Metanephros (tissue), 1 donor: ENCODE measurements around the gene HIPK1. TPM values are rescaled to one million over a fixed set of nuclear protein-coding genes. Genes with fewer than 3 reads are reported as not detected.

Experiments used
- total RNA-seq: library from RNA; depleted of rRNA; stranded (reverse); fragments of >200 nt; gene quantifications from one replicate; pipeline ENCODE4 v1.2.3, GENCODE V29; 2014

Gene HIPK1
- total RNA-seq = 41.8 TPM

GRCh38 chr1:113928941-113929749 is at the start of gene HIPK1:
Gene HIPK1 (plus strand): TSS chr1:113929324.

GRCh38 chr1:113887402-113888175 is 41.5 kb upstream of the HIPK1 start, which contains the start of gene BCL2L15:
Gene BCL2L15 (minus strand): TSS chr1:113887581. CDS start chr1:113887375, 206 bp downstream.

GRCh38 chr1:113904674-113905434 is 24.3 kb upstream of the HIPK1 start, which contains the start of the genes AP4B1 and DCLRE1B:
Gene AP4B1 (minus strand): TSS chr1:113904799. CDS start chr1:113904717, 82 bp downstream.
Gene DCLRE1B (plus strand): TSS chr1:113905326. CDS start chr1:113905587, 261 bp downstream.

GRCh38 chr1:113978863-113979702 is 50.0 kb downstream of the HIPK1 start, which contains the start of gene OLFML3:
Gene OLFML3 (plus strand): TSS chr1:113979474. CDS start chr1:113979517, 43 bp downstream.

Other genes starting within 250 kb of the HIPK1 start
- 22.7 TPM for gene PHTF1, start 169.8 kb upstream of the HIPK1 start, total RNA-seq
- gene RSBN1, start 116.8 kb upstream of the HIPK1 start, total RNA-seq = 26.9 TPM
- gene PTPN22, start 57.6 kb upstream of the HIPK1 start, total RNA-seq = 1.5 TPM
- gene BCL2L15, start 41.7 kb upstream of the HIPK1 start, total RNA-seq = 0.93 TPM
- gene AP4B1, start 24.5 kb upstream of the HIPK1 start, total RNA-seq = 23.5 TPM
- gene DCLRE1B, start 24.0 kb upstream of the HIPK1 start, total RNA-seq = 5.0 TPM
- gene OLFML3, start 50.1 kb downstream of the HIPK1 start, total RNA-seq = 102 TPM
- 1.2 TPM for gene SYT6, start 224.5 kb downstream of the HIPK1 start, total RNA-seq